Posterior cingulate gyrus (tissue), 11 donors: ENCODE results near the gene TYW1B.
A peak's percentile ranks its signal among the peaks of the same experiment; 100 is the strongest.
"Not testable (repeated sequence)": the region's sequence is repeated elsewhere in the genome, so short reads cannot be mapped to it uniquely, and the experiment has no call there.

Source experiments
- DNase-seq, 10 donors: peaks; one replicate each; pipeline versions ENCODE4 v3.0.0 to v3.0.0-alpha.2; 2020 to 2021; ENCODE audit warnings: mixed read lengths in 3 of 10
- intact Hi-C: fragments of 100-400 bp; cut with DNase I; formaldehyde crosslinking; loops from one replicate; pipeline ENCODE4 v1.15.1; 2023

The TYW1B gene

GRCh38 chr7:72817661-72818060 lies 10.3 kb downstream of the TYW1B start:
- DNase-seq, intact Hi-C loops: not testable (repeated sequence)

DNA sequence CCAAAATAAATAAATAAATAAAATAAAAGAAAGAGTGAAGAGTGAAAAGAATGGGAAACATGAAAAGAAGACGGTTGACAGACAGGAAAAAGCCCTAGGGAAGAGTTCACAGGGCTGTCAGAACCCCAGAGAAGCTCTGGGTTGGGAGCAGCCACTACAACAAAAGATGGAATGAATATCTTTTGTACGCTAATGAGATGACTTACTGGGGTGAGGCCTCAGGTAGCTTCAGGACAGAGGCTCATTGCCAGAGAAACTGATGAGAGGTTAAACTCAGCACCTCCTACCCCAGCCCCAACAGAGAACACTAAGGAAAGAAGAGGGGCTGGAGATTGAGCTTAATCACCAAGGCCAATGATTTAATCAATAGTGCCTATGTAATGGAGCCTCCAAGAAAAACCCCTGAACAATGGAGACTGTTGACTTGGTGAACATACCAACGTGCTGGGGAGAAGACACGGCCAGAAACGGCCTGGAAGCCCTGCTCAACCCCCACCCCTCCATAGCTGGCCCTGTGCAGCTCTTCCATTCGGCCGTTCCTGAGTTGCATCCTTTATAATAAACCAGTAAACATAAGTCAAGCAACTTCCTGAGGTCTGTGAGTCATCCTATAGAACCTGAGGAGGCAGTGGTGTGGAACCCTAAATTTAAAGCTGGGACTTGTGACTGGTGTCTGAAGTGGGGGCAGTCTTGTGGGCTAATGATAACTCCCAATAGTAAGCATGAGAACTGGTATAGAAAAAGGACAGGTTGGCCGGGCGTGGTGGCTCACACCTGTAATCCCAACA lies 11.4 kb downstream of the TYW1B start:
- intact Hi-C loops, DNase-seq: not testable (repeated sequence)

GRCh38 chr7:72810437-72810836 lies 17.6 kb downstream of the TYW1B start:
- intact Hi-C loops, DNase-seq: not testable (repeated sequence)

DNA sequence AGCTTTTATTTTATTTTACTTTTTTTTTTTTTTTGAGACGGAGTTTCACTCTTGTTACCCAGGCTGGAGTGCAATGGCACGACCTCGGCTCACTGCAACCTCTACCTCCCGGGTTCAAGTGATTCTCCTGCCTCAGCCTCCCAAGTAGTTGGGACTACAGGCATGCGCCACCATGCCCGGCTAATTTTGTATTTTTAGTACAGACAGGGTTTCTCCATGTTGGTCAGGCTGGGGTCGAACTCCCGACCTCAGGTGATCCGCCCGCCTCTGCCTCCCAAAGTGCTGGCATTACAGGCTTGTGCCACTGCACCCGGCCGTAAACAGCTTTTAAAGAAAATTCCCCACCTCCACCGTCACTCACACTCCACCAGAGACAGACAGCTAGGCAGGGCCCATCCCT lies 19.5 kb downstream of the TYW1B start:
- intact Hi-C loops, DNase-seq: not testable (repeated sequence)

GRCh38 chr7:72806851-72807250 lies 21.1 kb downstream of the TYW1B start:
- DNase-seq, intact Hi-C loops: not testable (repeated sequence)

- DNase-seq: peak in 1 of 10 donors; percentile 18
- intact Hi-C loops: no loop called here
Observed at GRCh38 chr7:72805526-72806494, 22.2 kb downstream of the TYW1B start.

DNA sequence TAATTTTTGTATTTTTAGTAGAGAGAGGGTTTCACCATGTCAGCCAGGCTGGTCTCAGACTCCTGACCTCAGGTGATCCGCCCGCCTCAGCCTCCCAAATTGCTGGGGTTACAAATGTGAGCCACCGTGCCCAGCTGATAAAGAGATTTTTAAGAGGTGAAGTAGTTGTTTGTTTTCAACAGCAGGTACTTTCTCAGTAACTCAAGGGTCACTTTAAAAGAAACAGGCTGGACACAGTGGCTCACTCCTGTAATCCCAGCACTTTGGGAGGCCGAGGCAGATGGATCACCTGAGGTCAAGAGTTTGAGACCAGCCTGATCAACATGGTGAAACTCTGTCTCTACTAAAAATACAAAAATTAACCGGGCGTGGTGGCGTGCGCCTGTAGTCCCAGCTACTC lies 24.2 kb downstream of the TYW1B start:
- DNase-seq, intact Hi-C loops: not testable (repeated sequence)

- intact Hi-C loops, DNase-seq: not testable (repeated sequence)
Observed at GRCh38 chr7:72801564-72801963, 26.4 kb downstream of the TYW1B start.

- DNase-seq, intact Hi-C loops: not testable (repeated sequence)
Observed at GRCh38 chr7:72795401-72795800, 32.6 kb downstream of the TYW1B start.

GRCh38 chr7:72793791-72794190 lies 34.2 kb downstream of the TYW1B start:
- intact Hi-C loops: no loop called here
- no peak for DNase-seq

DNA sequence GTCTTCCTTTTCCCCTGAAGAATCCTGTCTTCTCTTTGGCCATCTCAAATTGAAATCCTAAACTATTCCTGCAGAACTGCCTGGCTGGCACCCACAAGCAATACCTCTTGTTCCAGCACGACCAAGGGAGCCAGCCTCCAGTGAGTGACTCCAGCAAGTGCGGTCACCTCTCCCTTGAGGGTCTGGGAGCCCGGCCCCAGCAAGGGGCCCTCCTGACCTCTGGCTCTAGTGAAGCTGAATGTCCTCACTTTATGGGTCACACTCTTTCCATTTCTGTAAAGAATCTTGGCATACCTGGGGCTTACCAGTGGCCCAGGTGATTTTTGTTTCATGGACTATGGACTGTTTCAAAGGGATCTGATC lies 37.3 kb downstream of the TYW1B start:
- DNase-seq: peak in 1 of 10 donors; percentile 34
- intact Hi-C loops: not testable (repeated sequence)

DNA sequence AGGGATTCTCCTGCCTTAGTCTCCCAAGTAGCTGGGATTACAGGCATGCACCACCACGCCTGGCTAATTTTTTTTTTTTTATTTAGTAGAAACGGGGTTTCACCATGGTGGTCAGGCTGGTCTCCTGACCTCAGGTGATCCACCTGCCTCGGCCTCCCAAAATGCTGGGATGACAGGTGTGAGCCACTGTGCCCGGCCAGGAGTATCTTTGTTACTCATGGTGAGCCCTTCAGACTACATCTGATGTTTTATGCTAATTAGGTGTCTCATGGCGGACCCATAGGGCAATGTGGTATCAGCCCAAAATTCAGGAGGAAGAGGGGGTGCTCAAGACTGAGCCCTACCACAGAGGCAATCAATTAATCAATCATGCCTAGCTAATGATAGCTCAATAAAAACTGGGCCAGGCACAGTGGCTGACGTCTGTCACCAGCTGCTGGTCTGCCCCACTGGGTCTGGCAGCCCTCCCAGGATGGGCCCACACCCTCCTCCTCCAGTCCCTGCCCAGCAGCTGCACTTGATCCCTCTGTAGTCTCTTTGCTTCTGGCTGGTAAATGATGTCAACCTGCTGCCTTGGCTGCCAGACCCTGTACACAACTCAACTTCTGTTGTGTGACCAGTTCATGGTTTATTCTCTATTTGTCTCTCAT lies 37.8 kb downstream of the TYW1B start:
- DNase-seq: peak; percentile 32 to 97 (median 62)
- intact Hi-C loops: not testable (repeated sequence)

- no peak for DNase-seq
- intact Hi-C loops: loop anchor here (10.0 kb wide), 1 partner anchor 1031 kb away; no protein-coding TSS in a partner anchor
Observed at GRCh38 chr7:72785166-72785955, 42.6 kb downstream of the TYW1B start.

DNA sequence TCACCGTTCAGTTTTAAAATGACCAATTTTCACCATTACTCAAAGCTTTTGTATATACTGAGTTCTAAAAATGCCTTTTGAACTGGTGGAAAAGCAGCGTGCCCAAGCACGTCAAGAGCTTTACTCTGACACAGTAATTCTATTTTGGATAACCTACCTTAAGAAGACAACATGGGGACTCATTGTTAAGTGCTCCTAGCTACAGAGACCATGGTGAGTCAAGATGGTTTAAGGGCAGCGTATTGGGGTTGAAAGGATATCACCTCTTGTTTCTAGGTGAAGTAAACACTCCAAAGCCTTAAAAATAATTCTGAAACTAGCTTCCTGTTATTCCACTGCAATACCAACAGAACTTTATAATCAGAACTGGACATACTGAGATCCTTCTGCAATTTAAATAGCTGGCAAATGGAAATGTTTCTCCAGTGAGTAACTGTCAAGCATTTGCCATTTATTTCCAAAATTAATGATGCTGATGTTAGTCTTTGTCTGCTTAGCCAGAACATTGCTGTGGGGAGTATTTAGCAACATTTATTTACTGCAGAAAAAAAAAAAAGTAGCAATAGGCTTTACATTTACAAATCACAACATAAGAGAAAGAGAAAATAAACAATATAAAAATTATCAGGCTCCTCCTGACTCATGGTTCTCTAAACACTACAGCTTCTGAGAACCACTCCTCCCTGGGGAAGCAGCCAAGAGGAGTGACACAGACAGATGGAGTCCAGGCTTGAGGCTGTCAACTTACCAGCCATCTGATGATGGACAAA lies 44.2 kb downstream of the TYW1B start:
- intact Hi-C loops: loop anchor here (10.0 kb wide), 1 partner anchor 1029 kb away; no protein-coding TSS in a partner anchor
- DNase-seq: peak in 4 of 10 donors; percentile 18 to 75 (median 33)

- DNase-seq: no peak
- intact Hi-C loops: loop anchor here (10.0 kb wide), 1 partner anchor 1027 kb away; no protein-coding TSS in a partner anchor
Observed at GRCh38 chr7:72781631-72782030, 46.4 kb downstream of the TYW1B start.

GRCh38 chr7:72781161-72781560 lies 46.8 kb downstream of the TYW1B start:
- DNase-seq: peak in 1 of 10 donors; percentile 34

GRCh38 chr7:72780289-72780894 lies 47.6 kb downstream of the TYW1B start:
- not testable (repeated sequence) for DNase-seq
- intact Hi-C loops: loop anchor here (10.0 kb wide), 1 partner anchor 1026 kb away; no protein-coding TSS in a partner anchor

More at GRCh38 chr7:72781161-72781560, 46.8 kb downstream of the TYW1B start:
- intact Hi-C loops: loop anchor here (10.0 kb wide), 1 partner anchor 1026 kb away; no protein-coding TSS in a partner anchor

GRCh38 chr7:72777167-72777566 lies 50.8 kb downstream of the TYW1B start:
- DNase-seq, intact Hi-C loops: not testable (repeated sequence)
